ENCODE measurements around the gene FGA. TPM values are rescaled to one million over a fixed set of nuclear protein-coding genes. Genes with fewer than 3 reads are reported as not detected.

Gene FGA
- polyA plus RNA-seq, 1 donor (not counting 4 experiments of a cell fraction or from before 2014, with no cell fraction given), result not detected

DNA sequence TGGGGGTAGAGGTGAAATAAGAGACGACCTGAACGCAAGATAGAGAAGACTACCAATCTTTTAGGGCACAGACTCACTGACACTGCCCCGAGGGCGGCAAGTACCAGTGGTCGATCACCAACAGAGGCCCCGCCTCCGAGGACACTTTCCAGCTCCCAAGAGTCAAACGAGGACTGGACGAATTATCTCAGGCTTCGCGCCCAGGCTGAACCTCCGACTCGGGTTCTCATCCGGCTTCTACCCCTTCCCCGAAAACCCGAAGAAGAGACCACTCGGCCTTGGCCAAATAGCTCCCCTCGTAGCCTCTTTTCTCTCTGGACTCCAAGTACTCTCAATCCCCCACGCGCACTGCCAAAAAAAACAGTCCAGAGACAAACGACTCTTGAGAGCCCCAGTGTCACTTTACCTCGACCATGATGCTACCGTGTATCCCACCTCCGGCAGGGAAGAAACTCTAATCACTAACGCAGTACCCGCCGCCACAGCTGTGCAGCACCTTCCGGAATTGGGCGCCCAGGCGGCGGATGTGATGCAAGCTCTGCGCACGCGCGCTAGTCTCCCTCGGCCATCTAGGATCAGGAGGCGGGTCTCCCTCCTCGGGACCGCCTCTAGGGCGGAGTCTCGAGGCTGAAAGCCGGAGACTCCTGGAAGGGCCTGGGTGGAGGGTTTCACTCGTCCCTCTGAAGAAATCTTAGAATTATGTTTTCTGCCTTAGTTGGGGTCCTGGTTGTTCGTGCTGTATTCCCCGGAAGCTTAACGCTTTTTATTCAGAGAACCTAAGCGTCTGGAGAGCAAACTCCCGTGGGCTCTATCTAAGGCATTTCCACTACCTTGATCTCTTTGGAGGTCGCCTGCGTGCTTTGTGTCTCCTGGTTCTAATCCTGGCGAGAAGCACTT is 40.4 kb downstream of the FGA start, which contains the start of gene PLRG1:
Gene PLRG1, minus strand, starts transcription at position 507 of the 897 bp plus-strand sequence. Its CDS starts 92 bp downstream, at position 415.
- Histone ChIP-seq H3K9me1 (ENCODE audit: control insufficient read depth, extremely low read depth, insufficient read depth, low read length) (no peaks in the 10 kb centered on the region), H3K4me3 (ENCODE audit: control insufficient read depth in 2 of 3, extremely low read depth in 1 of 3, insufficient read depth in 2 of 3, low read depth in 1 of 3, low read length in 3 of 3) (peak within 1 kb of the TSS; percentile 53 to 99 (median 94)), H3K79me2 (ENCODE audit: control insufficient read depth, insufficient read depth, low read length) (peaks cover 28% of the 10 kb centered on the region), H3K27me3 (ENCODE audit: control insufficient read depth, extremely low read depth, insufficient read depth, low read length) (no peaks in the 10 kb centered on the region), H3K4me2 (ENCODE audit: control insufficient read depth, extremely low read depth, insufficient read depth, low read depth, low read length) (peak within 1 kb of the TSS; percentile 91), H3K9ac (ENCODE audit: control insufficient read depth, extremely low read depth, insufficient read depth, low read length) (peak within 1 kb of the TSS; percentile 87), H2AFZ (ENCODE audit: control insufficient read depth, low read length) (peak within 1 kb of the TSS; percentile 73), H3K27ac (ENCODE audit: control insufficient read depth, insufficient read depth, low read length) (peak within 1 kb of the TSS; percentile 81), H3K4me1 (ENCODE audit: control insufficient read depth, extremely low read depth, insufficient read depth, low read length) (peaks cover 17% of the 10 kb centered on the region), H4K20me1 (ENCODE audit: control insufficient read depth, extremely low read depth, insufficient read depth, low read length) (no peaks in the 10 kb centered on the region), H3K9me3 (ENCODE audit: control insufficient read depth, low read depth, low read length) (no peaks in the 10 kb centered on the region), H3K36me3 (ENCODE audit: control insufficient read depth in 2 of 2, extremely low read depth in 1 of 2, insufficient read depth in 2 of 2, low read length in 2 of 2) (peaks cover 5 to 11% of the 10 kb centered on the region in 2 experiments)
- FAIRE-seq, result peak; percentile 89
- peak; percentile 42 for DNase-seq (ENCODE audit: low read depth, low spot score)
- dilution Hi-C loops (cut with MboI; ENCODE audit: extremely low pct_ligation_motif_present, low sequenced_read_pairs), result no loop called here
- no peak for TF ChIP-seq EZH2 (IDR thresholded peaks at IDR 0.05; ENCODE audit: low read length)
- TF ChIP-seq, protein P1, sequence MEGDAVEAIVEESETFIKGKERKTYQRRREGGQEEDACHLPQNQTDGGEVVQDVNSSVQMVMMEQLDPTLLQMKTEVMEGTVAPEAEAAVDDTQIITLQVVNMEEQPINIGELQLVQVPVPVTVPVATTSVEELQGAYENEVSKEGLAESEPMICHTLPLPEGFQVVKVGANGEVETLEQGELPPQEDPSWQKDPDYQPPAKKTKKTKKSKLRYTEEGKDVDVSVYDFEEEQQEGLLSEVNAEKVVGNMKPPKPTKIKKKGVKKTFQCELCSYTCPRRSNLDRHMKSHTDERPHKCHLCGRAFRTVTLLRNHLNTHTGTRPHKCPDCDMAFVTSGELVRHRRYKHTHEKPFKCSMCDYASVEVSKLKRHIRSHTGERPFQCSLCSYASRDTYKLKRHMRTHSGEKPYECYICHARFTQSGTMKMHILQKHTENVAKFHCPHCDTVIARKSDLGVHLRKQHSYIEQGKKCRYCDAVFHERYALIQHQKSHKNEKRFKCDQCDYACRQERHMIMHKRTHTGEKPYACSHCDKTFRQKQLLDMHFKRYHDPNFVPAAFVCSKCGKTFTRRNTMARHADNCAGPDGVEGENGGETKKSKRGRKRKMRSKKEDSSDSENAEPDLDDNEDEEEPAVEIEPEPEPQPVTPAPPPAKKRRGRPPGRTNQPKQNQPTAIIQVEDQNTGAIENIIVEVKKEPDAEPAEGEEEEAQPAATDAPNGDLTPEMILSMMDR (optimal IDR thresholded peaks at IDR 0.05 in 1 of 3, IDR thresholded peaks at IDR 0.05 in 1 of 3, conservative IDR thresholded peaks at IDR 0.05 in 1 of 3; ENCODE audit: extremely low read depth in 1 of 3, insufficient read depth in 2 of 3, low read length in 3 of 3), result no peak

DNA sequence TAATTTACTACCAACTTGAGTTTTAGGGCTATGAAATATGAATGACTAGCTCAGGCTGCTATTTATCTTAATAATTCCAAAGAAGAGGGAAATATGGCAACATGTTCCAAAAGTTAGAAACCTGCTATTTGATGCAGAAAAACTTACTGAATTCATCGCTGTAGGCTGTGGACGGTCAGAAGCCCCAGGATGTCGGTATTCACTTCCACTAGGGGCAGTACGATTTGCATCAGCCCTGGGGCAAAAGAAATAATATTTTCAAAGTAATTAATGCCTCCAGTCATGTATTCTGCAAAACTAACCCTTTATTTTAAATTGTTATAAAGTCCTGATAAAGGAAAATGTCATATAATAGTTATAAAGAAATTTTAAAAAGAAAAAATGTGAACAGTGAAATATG is 44.9 kb downstream of the FGA start:
- H3K27ac ChIP-seq (ENCODE audit: control insufficient read depth, insufficient read depth, low read length), result no peak overlapping the region
- dilution Hi-C loops (cut with MboI; ENCODE audit: extremely low pct_ligation_motif_present, low sequenced_read_pairs), result no loop called here
- no peaks in the 10 kb centered on the region for H4K20me1 ChIP-seq (ENCODE audit: control insufficient read depth, extremely low read depth, insufficient read depth, low read length)
- peaks cover 11 to 21% of the 10 kb centered on the region in 2 experiments for H3K36me3 ChIP-seq (ENCODE audit: control insufficient read depth in 2 of 2, extremely low read depth in 1 of 2, insufficient read depth in 2 of 2, low read length in 2 of 2)
- DNase-seq (ENCODE audit: low read depth, low spot score) (no peak), FAIRE-seq (no peak)
- H2AFZ ChIP-seq (ENCODE audit: control insufficient read depth, low read length), result no peak overlapping the region
- no peaks in the 10 kb centered on the region for H3K9me3 ChIP-seq (ENCODE audit: control insufficient read depth, low read depth, low read length)
- H3K79me2 ChIP-seq (ENCODE audit: control insufficient read depth, insufficient read depth, low read length), result peaks cover 28% of the 10 kb centered on the region
- no peaks in the 10 kb centered on the region for H3K27me3 ChIP-seq (ENCODE audit: control insufficient read depth, extremely low read depth, insufficient read depth, low read length)
- no peak overlapping the region for H3K9ac ChIP-seq (ENCODE audit: control insufficient read depth, extremely low read depth, insufficient read depth, low read length)
- no peak overlapping the region for H3K4me3 ChIP-seq (ENCODE audit: control insufficient read depth in 2 of 3, extremely low read depth in 1 of 3, insufficient read depth in 2 of 3, low read depth in 1 of 3, low read length in 3 of 3)
- TF ChIP-seq, protein P1 (optimal IDR thresholded peaks at IDR 0.05 in 1 of 3, IDR thresholded peaks at IDR 0.05 in 1 of 3, conservative IDR thresholded peaks at IDR 0.05 in 1 of 3; ENCODE audit: extremely low read depth in 1 of 3, insufficient read depth in 2 of 3, low read length in 3 of 3), result no peak
- no peak for TF ChIP-seq EZH2 (IDR thresholded peaks at IDR 0.05; ENCODE audit: low read length)
- H3K4me1 ChIP-seq (ENCODE audit: control insufficient read depth, extremely low read depth, insufficient read depth, low read length), result peaks cover 14% of the 10 kb centered on the region
- H3K4me2 ChIP-seq (ENCODE audit: control insufficient read depth, extremely low read depth, insufficient read depth, low read depth, low read length), result no peak overlapping the region
- no peaks in the 10 kb centered on the region for H3K9me1 ChIP-seq (ENCODE audit: control insufficient read depth, extremely low read depth, insufficient read depth, low read length)

Measured in keratinocyte (primary cell).